ENCODE measurements around the gene STK35. TPM values are rescaled to one million over a fixed set of nuclear protein-coding genes. Genes with fewer than 3 reads are reported as not detected.

STK35 gene
- total RNA-seq = 21.9 and 39.0 TPM in 2 replicates

GRCh38 chr20:2101057-2101864 is at the start of gene STK35:
STK35 (plus strand) TSS chr20:2101827; CDS start chr20:2101882, 55 bp downstream.

Other genes with a start within 250 kb of the STK35 start
- 8.5 and 30.3 TPM in 2 replicates for gene SIRPA, start 206.4 kb upstream of the STK35 start, total RNA-seq
- gene PDYN, start 107.8 kb upstream of the STK35 start, total RNA-seq = not detected in 2 replicates
- gene TGM3, start 194.2 kb downstream of the STK35 start, total RNA-seq = 16.7 TPM in 1 of 2 replicates, not detected in the other